ENCODE results near the gene CCDC88C. TPM values are rescaled to one million over a fixed set of nuclear protein-coding genes. Genes with fewer than 3 reads are reported as not detected.

CCDC88C gene
- 9.4 TPM for total RNA-seq

- no peaks in the 10 kb centered on the region for H3K9me3 ChIP-seq (ENCODE audit: control insufficient read depth in 3 of 3, low read length in 3 of 3)
- H3K27ac ChIP-seq (ENCODE audit: low read depth, low read length) = no peak within 1 kb of the TSS
- no peaks in the 10 kb centered on the region for H3K36me3 ChIP-seq (ENCODE audit: control insufficient read depth in 3 of 3, insufficient read depth in 3 of 3, low read length in 3 of 3)
- peak within 1 kb of the TSS; percentile 62 to 70 (median 69) for H3K4me3 ChIP-seq (ENCODE audit: low read length in 3 of 3)
- peak within 1 kb of the TSS in 2 of 3 donors; percentile 43 to 73 for H3K9ac ChIP-seq (ENCODE audit: low read depth in 1 of 3, low read length in 3 of 3)
- H3K4me1 ChIP-seq (ENCODE audit: control insufficient read depth in 3 of 3, insufficient read depth in 3 of 3, low read length in 3 of 3) = peaks cover 7 to 12% (median 11%) of the 10 kb centered on the region in 3 donors
- peaks cover 3 to 16% (median 15%) of the 10 kb centered on the region in 3 donors for H3K27me3 ChIP-seq (ENCODE audit: control insufficient read depth in 3 of 3, insufficient read depth in 3 of 3, low read length in 3 of 3)
Observed at GRCh38 chr14:91417120-91417982, at the start of gene CCDC88C. Gene CCDC88C (minus strand): TSS chr14:91417820. CDS start chr14:91417690, 130 bp downstream.

GRCh38 chr14:91466192-91466591 lies 48.6 kb upstream of the CCDC88C start:
- H3K4me3 ChIP-seq (ENCODE audit: low read length in 3 of 3) = no peak overlapping the region
- no peaks in the 10 kb centered on the region for H3K27me3 ChIP-seq (ENCODE audit: control insufficient read depth in 3 of 3, insufficient read depth in 3 of 3, low read length in 3 of 3)
- peaks cover 33 to 54% (median 52%) of the 10 kb centered on the region in 3 donors for H3K36me3 ChIP-seq (ENCODE audit: control insufficient read depth in 3 of 3, insufficient read depth in 3 of 3, low read length in 3 of 3)

GRCh38 chr14:91464615-91465205 lies 47.1 kb upstream of the CCDC88C start:
- H3K4me1 ChIP-seq (ENCODE audit: control insufficient read depth in 3 of 3, insufficient read depth in 3 of 3, low read length in 3 of 3) = no peaks in the 10 kb centered on the region
- no peak overlapping the region for H3K9ac ChIP-seq (ENCODE audit: low read depth in 1 of 3, low read length in 3 of 3)
- no peaks in the 10 kb centered on the region for H3K9me3 ChIP-seq (ENCODE audit: control insufficient read depth in 3 of 3, low read length in 3 of 3)
- H3K36me3 ChIP-seq (ENCODE audit: control insufficient read depth in 3 of 3, insufficient read depth in 3 of 3, low read length in 3 of 3) = peaks cover 37 to 56% (median 53%) of the 10 kb centered on the region in 3 donors
- H3K27ac ChIP-seq (ENCODE audit: low read depth, low read length) = no peak overlapping the region
- H3K4me3 ChIP-seq (ENCODE audit: low read length in 3 of 3) = no peak overlapping the region
- H3K27me3 ChIP-seq (ENCODE audit: control insufficient read depth in 3 of 3, insufficient read depth in 3 of 3, low read length in 3 of 3) = no peaks in the 10 kb centered on the region

More at GRCh38 chr14:91466192-91466591, 48.6 kb upstream of the CCDC88C start:
- H3K27ac ChIP-seq (ENCODE audit: low read depth, low read length) = no peak overlapping the region
- H3K9me3 ChIP-seq (ENCODE audit: control insufficient read depth in 3 of 3, low read length in 3 of 3) = no peaks in the 10 kb centered on the region
- no peak overlapping the region for H3K9ac ChIP-seq (ENCODE audit: low read depth in 1 of 3, low read length in 3 of 3)
- H3K4me1 ChIP-seq (ENCODE audit: control insufficient read depth in 3 of 3, insufficient read depth in 3 of 3, low read length in 3 of 3) = no peaks in the 10 kb centered on the region

- Histone ChIP-seq H3K9me3 (ENCODE audit: control insufficient read depth in 3 of 3, low read length in 3 of 3) (no peaks in the 10 kb centered on the region), H3K36me3 (ENCODE audit: control insufficient read depth in 3 of 3, insufficient read depth in 3 of 3, low read length in 3 of 3) (peaks cover 38 to 56% (median 52%) of the 10 kb centered on the region in 3 donors), H3K27ac (ENCODE audit: low read depth, low read length) (no peak overlapping the region), H3K27me3 (ENCODE audit: control insufficient read depth in 3 of 3, insufficient read depth in 3 of 3, low read length in 3 of 3) (no peaks in the 10 kb centered on the region), H3K4me3 (ENCODE audit: low read length in 3 of 3) (no peak overlapping the region), H3K4me1 (ENCODE audit: control insufficient read depth in 3 of 3, insufficient read depth in 3 of 3, low read length in 3 of 3) (no peaks in the 10 kb centered on the region), H3K9ac (ENCODE audit: low read depth in 1 of 3, low read length in 3 of 3) (no peak overlapping the region)
Observed at GRCh38 chr14:91458612-91459011, 41.0 kb upstream of the CCDC88C start.

- Histone ChIP-seq H3K9me3 (ENCODE audit: control insufficient read depth in 3 of 3, low read length in 3 of 3) (no peaks in the 10 kb centered on the region), H3K4me1 (ENCODE audit: control insufficient read depth in 3 of 3, insufficient read depth in 3 of 3, low read length in 3 of 3) (no peaks in the 10 kb centered on the region), H3K9ac (ENCODE audit: low read depth in 1 of 3, low read length in 3 of 3) (no peak overlapping the region), H3K36me3 (ENCODE audit: control insufficient read depth in 3 of 3, insufficient read depth in 3 of 3, low read length in 3 of 3) (peaks cover 27 to 45% (median 37%) of the 10 kb centered on the region in 3 donors), H3K27ac (ENCODE audit: low read depth, low read length) (no peak overlapping the region), H3K27me3 (ENCODE audit: control insufficient read depth in 3 of 3, insufficient read depth in 3 of 3, low read length in 3 of 3) (no peaks in the 10 kb centered on the region), H3K4me3 (ENCODE audit: low read length in 3 of 3) (no peak overlapping the region)
Observed at GRCh38 chr14:91456283-91456682, 38.7 kb upstream of the CCDC88C start.

GRCh38 chr14:91454580-91454979 lies 37.0 kb upstream of the CCDC88C start:
- Histone ChIP-seq H3K27me3 (ENCODE audit: control insufficient read depth in 3 of 3, insufficient read depth in 3 of 3, low read length in 3 of 3) (no peaks in the 10 kb centered on the region), H3K4me3 (ENCODE audit: low read length in 3 of 3) (no peak overlapping the region), H3K27ac (ENCODE audit: low read depth, low read length) (no peak overlapping the region), H3K9ac (ENCODE audit: low read depth in 1 of 3, low read length in 3 of 3) (no peak overlapping the region), H3K4me1 (ENCODE audit: control insufficient read depth in 3 of 3, insufficient read depth in 3 of 3, low read length in 3 of 3) (no peaks in the 10 kb centered on the region), H3K36me3 (ENCODE audit: control insufficient read depth in 3 of 3, insufficient read depth in 3 of 3, low read length in 3 of 3) (peaks cover 14 to 29% (median 22%) of the 10 kb centered on the region in 3 donors), H3K9me3 (ENCODE audit: control insufficient read depth in 3 of 3, low read length in 3 of 3) (no peaks in the 10 kb centered on the region)

- Histone ChIP-seq H3K4me3 (ENCODE audit: low read length in 3 of 3) (no peak overlapping the region), H3K36me3 (ENCODE audit: control insufficient read depth in 3 of 3, insufficient read depth in 3 of 3, low read length in 3 of 3) (peaks cover 11 to 26% (median 19%) of the 10 kb centered on the region in 3 donors), H3K27me3 (ENCODE audit: control insufficient read depth in 3 of 3, insufficient read depth in 3 of 3, low read length in 3 of 3) (no peaks in the 10 kb centered on the region), H3K9ac (ENCODE audit: low read depth in 1 of 3, low read length in 3 of 3) (no peak overlapping the region), H3K27ac (ENCODE audit: low read depth, low read length) (no peak overlapping the region), H3K9me3 (ENCODE audit: control insufficient read depth in 3 of 3, low read length in 3 of 3) (no peaks in the 10 kb centered on the region), H3K4me1 (ENCODE audit: control insufficient read depth in 3 of 3, insufficient read depth in 3 of 3, low read length in 3 of 3) (no peaks in the 10 kb centered on the region)
Observed at GRCh38 chr14:91454155-91454554, 36.5 kb upstream of the CCDC88C start.

- Histone ChIP-seq H3K4me3 (ENCODE audit: low read length in 3 of 3) (no peak overlapping the region), H3K27ac (ENCODE audit: low read depth, low read length) (no peak overlapping the region), H3K9me3 (ENCODE audit: control insufficient read depth in 3 of 3, low read length in 3 of 3) (no peaks in the 10 kb centered on the region), H3K4me1 (ENCODE audit: control insufficient read depth in 3 of 3, insufficient read depth in 3 of 3, low read length in 3 of 3) (no peaks in the 10 kb centered on the region), H3K9ac (ENCODE audit: low read depth in 1 of 3, low read length in 3 of 3) (no peak overlapping the region), H3K27me3 (ENCODE audit: control insufficient read depth in 3 of 3, insufficient read depth in 3 of 3, low read length in 3 of 3) (no peaks in the 10 kb centered on the region), H3K36me3 (ENCODE audit: control insufficient read depth in 3 of 3, insufficient read depth in 3 of 3, low read length in 3 of 3) (peaks cover 11 to 22% (median 18%) of the 10 kb centered on the region in 3 donors)
Observed at GRCh38 chr14:91453744-91454143, 36.1 kb upstream of the CCDC88C start.

- peaks cover 0 to 3% (median 0%) of the 10 kb centered on the region in 3 donors for H3K27me3 ChIP-seq (ENCODE audit: control insufficient read depth in 3 of 3, insufficient read depth in 3 of 3, low read length in 3 of 3)
- no peak overlapping the region for H3K9ac ChIP-seq (ENCODE audit: low read depth in 1 of 3, low read length in 3 of 3)
- H3K9me3 ChIP-seq (ENCODE audit: control insufficient read depth in 3 of 3, low read length in 3 of 3) = no peaks in the 10 kb centered on the region
- no peak overlapping the region for H3K27ac ChIP-seq (ENCODE audit: low read depth, low read length)
- no peak overlapping the region for H3K4me3 ChIP-seq (ENCODE audit: low read length in 3 of 3)
- H3K4me1 ChIP-seq (ENCODE audit: control insufficient read depth in 3 of 3, insufficient read depth in 3 of 3, low read length in 3 of 3) = no peaks in the 10 kb centered on the region
- H3K36me3 ChIP-seq (ENCODE audit: control insufficient read depth in 3 of 3, insufficient read depth in 3 of 3, low read length in 3 of 3) = no peaks in the 10 kb centered on the region
Observed at GRCh38 chr14:91444335-91445020, 26.9 kb upstream of the CCDC88C start.
